GM21447 (cell line): ENCODE results near the gene KLF15.
"Not testable (repeated sequence)": the region's sequence is repeated elsewhere in the genome, so short reads cannot be mapped to it uniquely, and the experiment has no call there.

Experiments
- ATAC-seq: cut with Tn5 transposase; IDR thresholded peaks from one replicate; pipeline ENCODE4 v1.9.1; 2021; ENCODE audit not compliant: unreplicated experiment

The KLF15 gene

GRCh38 chr3:126347543-126348161, 9.6 kb downstream of the KLF15 start:
- no peak for ATAC-seq

GRCh38 chr3:126346466-126346865, 10.7 kb downstream of the KLF15 start:
- ATAC-seq = no peak

DNA sequence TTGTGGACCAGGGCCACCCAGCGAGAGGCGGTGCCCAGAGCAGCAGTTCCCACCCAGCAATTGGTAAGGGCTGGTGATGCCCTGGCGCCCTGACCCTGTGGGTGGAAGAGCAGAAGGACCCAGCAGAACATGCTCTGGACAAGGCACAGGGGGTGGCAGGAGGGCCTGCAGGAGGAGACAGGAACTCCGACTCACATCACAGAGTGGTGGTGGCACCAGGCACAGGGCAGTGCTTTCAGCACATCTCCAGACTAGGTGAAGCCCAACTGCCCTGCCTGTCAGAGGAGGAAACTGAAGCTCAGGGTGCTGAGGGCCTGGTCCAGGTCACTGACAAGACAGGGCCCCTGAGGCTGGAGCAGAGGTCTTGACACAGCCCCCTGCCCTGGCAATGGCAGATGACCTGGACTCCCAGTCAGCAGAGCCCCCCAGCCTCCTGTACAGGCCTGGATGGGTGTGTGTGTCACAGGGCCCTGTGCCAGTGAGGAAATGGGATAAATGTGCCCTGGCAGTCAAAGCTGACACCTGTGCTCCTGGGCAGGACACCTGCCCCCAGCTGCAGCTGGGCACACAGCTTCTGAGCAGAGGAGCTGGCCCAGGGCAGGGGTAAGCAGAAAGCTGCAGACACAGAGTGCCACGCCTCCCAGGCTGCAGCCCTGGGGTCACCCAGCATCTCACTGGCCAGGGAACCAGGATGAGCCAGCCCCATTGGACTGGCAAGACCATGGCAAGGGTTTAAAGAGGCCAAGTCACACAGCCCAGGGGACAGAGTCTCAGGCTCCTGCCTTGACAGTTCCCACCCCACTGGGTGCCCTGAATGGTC, 11.4 kb downstream of the KLF15 start:
- ATAC-seq = no peak

DNA sequence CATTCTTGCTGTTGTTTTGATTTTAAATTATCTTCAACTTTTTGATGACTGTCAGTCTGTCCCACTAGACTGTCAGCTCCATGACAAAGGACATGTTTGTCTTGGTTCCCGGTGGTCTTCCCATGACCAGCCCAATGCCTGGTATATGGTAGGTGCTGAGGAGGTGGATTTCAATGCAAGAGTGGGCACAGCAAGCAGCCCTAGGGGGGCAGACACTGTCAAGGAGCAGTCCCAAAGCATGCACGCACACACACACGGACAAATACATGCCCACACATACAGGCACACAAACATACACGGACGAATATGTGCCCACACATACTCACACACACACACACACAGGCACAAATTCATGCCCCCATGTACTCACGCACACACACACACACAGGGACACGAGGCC, 12.0 kb downstream of the KLF15 start:
- no peak for ATAC-seq

GRCh38 chr3:126344380-126345041, 12.7 kb downstream of the KLF15 start:
- no peak for ATAC-seq

DNA sequence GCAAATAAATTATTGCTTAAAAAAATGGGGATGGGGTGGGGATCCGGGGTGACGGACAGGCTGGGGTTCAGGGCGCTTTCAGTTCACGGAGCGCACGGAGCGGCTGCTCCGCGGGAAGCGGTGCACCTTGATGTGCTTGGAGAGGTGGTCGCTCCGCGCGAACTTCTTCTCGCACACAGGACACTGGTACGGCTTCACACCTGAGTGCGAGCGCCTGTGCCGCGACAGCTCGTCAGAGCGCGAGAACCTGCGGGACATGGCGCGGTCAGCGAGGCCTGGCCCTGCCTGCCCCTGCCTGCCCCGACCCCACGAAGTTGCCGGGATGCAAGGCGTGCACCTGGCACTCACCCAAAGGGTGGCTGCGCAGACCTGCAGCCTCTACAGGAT, 13.6 kb downstream of the KLF15 start:
- no peak for ATAC-seq

- ATAC-seq = no peak
Observed at GRCh38 chr3:126342991-126343648, 14.1 kb downstream of the KLF15 start.

DNA sequence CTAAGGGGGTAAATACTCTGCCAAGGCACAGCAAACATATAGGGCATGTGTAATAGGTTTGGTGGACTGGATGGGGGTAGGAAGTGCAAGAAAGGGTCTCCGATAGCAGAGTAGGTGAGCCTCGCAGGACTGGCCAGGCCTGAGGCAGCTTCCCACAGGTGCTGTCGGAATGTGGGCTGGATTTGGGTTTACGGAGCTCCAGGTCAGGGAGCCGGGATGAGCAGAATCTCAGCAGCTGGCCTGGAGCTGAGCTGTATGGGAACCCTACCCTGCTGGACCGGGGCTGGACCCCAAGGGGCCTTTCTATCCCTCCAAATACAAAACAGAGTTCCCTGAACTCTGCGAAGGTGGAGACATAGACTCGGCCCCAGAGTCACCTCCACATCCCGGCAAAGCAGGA, 15.0 kb downstream of the KLF15 start:
- no peak for ATAC-seq

GRCh38 chr3:126341755-126342150, 15.5 kb downstream of the KLF15 start:
- ATAC-seq = no peak

- no peak for ATAC-seq
Observed at GRCh38 chr3:126340943-126341754, 16.1 kb downstream of the KLF15 start.

GRCh38 chr3:126340596-126340942, 16.6 kb downstream of the KLF15 start:
- ATAC-seq = no peak

GRCh38 chr3:126340081-126340511, 17.1 kb downstream of the KLF15 start:
- ATAC-seq = no peak

DNA sequence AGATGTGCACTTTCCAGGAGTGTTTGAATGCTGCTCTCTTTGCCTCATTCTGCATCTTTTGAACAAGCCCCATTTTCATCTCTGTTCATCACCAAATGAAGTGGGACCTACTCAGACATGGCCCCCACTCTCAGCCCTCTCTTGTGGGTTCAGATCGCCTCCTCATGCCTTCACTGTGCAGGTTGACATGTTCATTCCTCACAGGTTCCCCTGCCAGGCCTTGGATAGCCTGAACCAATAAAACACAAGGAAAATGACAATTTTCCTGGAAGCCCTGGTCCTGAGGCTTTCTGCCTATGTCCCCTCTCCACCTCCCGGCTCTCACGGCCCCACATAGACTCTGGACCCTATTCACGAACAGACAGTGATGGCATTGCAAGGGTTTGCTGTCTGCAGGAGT, 17.7 kb downstream of the KLF15 start:
- ATAC-seq = no peak

DNA sequence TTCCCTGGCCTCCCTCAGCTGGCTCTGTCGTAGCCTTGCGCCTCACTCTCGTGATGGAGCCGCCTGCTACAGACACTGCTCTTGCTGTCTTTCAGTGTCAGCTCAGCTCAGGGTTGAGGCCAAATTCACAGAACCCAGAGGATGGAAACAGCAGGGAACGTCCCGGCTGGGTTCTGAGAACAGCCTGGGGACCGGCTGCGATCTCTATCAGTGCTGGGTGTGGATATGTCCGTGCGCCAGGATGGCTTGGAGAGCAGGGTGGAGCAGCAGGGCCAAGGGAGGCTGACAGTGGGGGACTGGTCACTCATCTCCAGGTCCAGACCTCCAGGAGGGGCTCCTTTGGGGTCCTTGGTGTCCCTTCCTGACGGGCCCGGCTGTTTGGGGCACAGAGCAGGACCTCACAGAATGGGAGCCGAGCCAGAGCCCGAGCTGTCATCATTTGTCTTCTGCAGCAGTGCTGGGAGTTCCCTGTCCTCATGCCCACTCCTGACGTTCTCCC, 18.4 kb downstream of the KLF15 start:
- ATAC-seq = no peak

GRCh38 chr3:126337980-126338651, 19.1 kb downstream of the KLF15 start:
- ATAC-seq = no peak

DNA sequence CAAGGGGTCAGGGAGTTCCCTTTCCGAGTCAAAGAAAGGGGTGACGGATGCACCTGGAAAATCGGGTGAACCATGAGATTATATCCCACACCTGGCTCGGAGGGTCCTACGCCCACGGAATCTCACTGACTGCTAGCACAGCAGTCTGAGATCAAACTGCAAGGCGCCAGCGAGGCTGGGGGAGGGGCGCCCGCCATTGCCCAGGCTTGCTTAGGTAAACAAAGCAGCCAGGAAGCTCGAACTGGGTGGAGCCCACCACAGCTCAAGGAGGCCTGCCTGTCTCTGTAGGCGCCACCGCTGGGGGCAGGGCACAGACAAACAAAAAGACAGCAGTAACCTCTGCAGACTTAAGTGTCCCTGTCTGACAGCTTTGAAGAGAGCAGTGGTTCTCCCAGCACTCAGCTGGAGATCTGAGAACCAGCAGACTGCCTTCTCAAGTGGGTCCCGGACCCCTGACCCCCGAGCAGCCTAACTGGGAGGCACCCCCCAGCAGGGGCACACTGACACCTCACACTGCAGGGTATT, 25.3 kb downstream of the KLF15 start:
- ATAC-seq = not testable (repeated sequence)

DNA sequence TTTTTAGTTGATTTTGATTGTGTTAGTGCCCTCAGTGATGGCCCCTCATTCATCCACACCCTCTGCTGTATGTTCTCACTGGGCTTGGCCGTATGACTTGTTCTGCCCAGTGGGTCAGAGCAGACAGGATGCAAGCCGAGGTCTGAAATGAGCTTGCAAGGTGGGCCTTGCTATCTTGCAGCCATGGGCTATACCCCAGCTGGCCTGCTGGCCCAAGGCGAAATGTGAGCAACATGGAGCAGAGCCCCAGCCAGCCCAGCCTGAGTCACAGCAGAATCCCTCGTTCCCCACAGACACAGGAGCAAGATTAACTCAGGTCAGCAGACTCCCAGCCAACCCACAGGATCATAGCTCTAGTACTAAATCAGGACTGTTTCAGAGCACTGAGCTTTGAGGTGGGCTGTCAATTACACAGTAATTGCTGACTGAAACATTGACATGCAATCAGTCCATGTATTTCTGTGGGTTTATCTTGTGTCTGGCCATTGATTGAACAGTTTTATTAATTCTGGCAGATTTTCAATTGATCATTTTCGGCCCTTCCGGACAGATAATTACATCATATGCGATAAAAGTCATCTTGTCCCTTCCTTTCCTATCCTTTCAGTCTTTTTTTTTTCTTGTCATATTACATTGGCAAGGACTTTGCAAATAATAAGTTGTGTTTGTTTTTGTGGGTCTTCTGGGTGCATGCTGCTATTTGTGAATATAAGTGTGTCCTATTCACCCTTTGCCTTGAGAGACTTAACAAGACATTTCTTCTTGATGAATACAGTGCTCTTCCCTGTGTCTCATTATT, 27.1 kb downstream of the KLF15 start:
- no peak for ATAC-seq

DNA sequence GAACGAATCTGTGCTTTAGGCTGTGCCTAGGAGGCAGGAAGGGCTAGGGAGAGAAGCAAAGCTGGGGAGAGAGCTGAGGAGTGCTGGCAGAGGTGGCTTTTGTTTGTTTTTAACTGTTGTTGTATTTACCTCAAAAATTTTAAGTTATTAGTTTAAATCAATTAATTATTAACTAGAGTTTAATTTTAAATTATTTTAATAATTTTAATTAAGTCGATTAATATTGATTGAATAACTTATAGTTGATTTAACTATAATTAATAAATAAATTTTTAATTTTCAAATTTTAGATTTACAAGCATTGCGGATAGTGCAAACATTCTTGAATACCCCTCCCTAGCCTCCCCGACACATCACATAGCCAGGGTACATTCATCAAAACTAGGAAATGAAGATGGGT, 30.6 kb downstream of the KLF15 start:
- ATAC-seq = no peak
